ENCODE data around the gene ZNF541.
"Not testable (repeated sequence)": the region's sequence is repeated elsewhere in the genome, so short reads cannot be mapped to it uniquely, and the experiment has no call there.

The ZNF541 gene

GRCh38 chr19:47600246-47601179 is 27.6 kb upstream of the ZNF541 start:
- DNase-seq (ENCODE audit: low spot score) = peak; percentile 98

- not testable (repeated sequence) for DNase-seq (ENCODE audit: low spot score)
Measured at GRCh38 chr19:47599671-47600245, 26.8 kb upstream of the ZNF541 start.

GRCh38 chr19:47598407-47599349 is 25.7 kb upstream of the ZNF541 start:
- DNase-seq (ENCODE audit: low spot score) = peak; percentile 87

GRCh38 chr19:47595944-47596343 is 23.0 kb upstream of the ZNF541 start:
- DNase-seq (ENCODE audit: low spot score) = no peak

- DNase-seq (ENCODE audit: low spot score) = no peak
Measured at GRCh38 chr19:47593860-47594259, 20.9 kb upstream of the ZNF541 start.

DNA sequence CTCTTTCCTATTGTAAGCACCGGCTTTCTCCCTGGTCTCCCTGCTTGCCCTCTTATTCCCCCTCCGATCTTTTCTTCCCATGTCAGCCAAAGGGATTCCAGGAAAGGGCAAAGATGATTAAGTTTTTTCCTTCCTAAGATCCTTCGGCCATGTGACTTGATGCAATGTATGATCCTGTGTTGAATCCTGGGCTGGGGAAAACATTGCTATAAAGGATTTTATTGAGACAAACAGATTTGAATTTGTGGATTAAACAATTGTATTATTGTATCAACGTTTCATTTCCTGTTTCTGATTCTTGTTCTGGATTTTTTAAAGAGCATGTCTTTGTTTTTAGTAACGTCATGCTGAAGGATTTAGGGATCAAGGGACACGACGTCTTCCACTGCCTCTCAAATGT is 16.9 kb upstream of the ZNF541 start:
- DNase-seq (ENCODE audit: low spot score) = no peak

DNA sequence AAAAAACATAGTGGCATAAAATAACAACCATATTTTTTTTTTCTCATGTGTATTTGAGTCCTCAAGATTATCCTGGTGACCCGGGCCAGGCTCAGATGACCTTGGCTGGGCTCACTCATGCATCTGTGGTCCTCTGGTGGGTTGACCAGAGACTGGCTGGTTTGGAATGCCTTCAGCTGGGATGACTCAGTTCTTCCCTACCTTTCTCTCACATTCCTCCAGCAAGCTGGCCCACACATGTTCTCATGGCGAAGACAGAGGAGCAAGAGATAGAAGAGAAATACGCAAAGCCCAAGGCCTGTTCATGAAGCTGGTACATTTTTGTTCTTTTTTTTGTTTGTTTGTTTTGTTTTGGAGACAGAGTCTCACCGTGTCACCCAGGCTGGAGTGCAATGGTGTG is 14.3 kb upstream of the ZNF541 start:
- DNase-seq (ENCODE audit: low spot score) = no peak

DNA sequence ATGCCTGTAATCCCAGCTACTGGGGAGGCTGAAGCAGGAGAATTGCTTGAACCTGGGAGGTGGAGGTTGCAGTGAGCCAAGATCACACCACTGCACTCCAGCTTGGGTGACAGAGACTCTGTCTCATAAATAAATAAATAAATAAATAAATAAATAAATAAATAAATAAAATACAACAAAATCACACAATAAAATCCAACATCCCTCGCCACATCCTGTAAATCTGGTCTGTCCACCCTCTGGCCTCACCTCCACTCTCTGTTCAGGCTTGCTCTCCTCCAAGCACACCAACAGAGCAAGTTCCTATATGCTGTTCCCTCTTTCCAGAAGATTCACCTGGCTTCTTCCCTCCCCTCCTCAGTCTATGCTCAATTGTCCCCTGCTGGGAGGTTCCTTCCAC is 10.2 kb upstream of the ZNF541 start:
- DNase-seq (ENCODE audit: low spot score) = not testable (repeated sequence)

- no peak for DNase-seq (ENCODE audit: low spot score)
Measured at GRCh38 chr19:47582320-47582909, 9.5 kb upstream of the ZNF541 start.

DNA sequence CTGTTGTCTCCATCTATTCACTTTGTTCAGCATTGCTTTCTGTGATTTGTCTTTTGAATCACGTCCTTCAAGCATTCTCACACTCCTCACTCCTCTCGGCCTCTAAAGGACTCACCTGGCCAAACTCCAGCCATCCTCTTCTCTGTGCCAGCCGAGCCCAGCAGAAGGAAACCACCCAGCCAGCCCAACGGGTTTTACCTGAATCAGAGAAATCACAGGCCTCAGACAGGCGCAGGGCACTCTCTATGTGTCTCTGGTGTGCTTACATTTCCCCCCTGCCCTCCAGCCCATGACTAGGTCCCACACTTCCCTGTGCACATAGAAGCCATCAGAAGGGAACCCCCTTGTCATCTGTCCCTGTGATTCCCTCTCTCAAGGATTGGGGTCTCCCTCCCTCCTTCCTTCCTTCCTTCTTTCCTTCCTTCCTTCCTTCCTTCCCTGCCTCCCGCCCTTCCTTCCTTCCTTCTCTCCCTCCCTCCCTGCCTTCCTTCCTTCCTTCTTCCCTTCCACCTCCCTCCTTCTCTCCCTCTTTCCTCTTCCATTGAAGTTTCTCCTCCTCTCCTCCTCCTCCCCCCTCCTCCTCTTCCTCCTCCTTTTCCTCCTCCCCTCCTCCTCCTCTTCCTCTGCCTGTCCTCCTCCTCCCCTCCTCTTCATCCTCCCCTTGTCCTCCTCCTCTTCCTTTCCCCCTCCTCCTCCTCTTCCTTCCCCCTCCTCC is 8.8 kb upstream of the ZNF541 start:
- DNase-seq (ENCODE audit: low spot score) = no peak

GRCh38 chr19:47580397-47580796 is 7.4 kb upstream of the ZNF541 start:
- DNase-seq (ENCODE audit: low spot score) = no peak

GRCh38 chr19:47572635-47573034 is 313 bp downstream of the ZNF541 start:
- no peak for DNase-seq (ENCODE audit: low spot score)

- no peak for DNase-seq (ENCODE audit: low spot score)
Measured at GRCh38 chr19:47569331-47569730, 3.6 kb downstream of the ZNF541 start.

- peak; percentile 36 for DNase-seq (ENCODE audit: low spot score)
Measured at GRCh38 chr19:47564081-47564480, 8.9 kb downstream of the ZNF541 start.

GRCh38 chr19:47561440-47562057 is 11.4 kb downstream of the ZNF541 start:
- no peak for DNase-seq (ENCODE audit: low spot score)

- DNase-seq (ENCODE audit: low spot score) = no peak
Measured at GRCh38 chr19:47560999-47561398, 11.9 kb downstream of the ZNF541 start.

GRCh38 chr19:47550129-47550528 is 22.8 kb downstream of the ZNF541 start:
- DNase-seq (ENCODE audit: low spot score) = no peak

DNA sequence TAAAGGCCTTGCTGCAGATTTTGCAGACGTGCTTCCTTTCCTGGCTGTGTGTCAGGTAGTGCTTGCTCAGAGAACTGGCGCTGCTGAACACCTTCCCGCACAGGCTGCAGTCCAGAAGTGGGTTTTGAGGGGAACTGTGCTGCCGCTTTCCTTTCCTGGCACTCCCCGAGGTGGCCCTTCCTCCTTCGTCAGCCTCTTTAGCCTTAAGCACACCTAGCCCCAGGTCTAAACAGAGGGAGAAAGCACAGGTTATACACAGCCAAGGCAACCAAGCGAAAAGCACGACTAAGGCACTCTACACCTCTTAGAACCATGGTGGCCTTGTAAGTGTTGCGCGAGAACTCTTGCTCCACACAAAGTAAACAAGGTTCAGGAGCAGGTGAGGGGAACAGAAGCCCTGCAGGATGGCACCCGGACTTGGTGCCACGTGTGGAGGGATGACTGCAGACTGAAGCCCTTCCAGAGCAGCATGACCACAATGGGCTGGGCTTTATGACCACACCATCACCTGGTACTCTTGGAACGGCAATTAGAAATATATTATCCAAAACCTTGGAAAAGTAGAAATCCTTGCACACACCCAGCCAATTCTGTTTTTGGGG is 23.6 kb downstream of the ZNF541 start:
- no peak for DNase-seq (ENCODE audit: low spot score)

GRCh38 chr19:47547199-47547598 is 25.7 kb downstream of the ZNF541 start:
- no peak for DNase-seq (ENCODE audit: low spot score)
